HG02763 (cell line): ENCODE measurements around the gene C1orf21.

Experiments
- ATAC-seq: cut with Tn5 transposase; IDR thresholded peaks from one replicate; pipeline ENCODE4 v1.9.1; 2021; ENCODE audit warnings: mild to moderate bottlenecking, moderate library complexity; ENCODE audit not compliant: unreplicated experiment

The C1orf21 gene

GRCh38 chr1:184545601-184546000 lies 158.8 kb downstream of the C1orf21 start:
- ATAC-seq: no peak

DNA sequence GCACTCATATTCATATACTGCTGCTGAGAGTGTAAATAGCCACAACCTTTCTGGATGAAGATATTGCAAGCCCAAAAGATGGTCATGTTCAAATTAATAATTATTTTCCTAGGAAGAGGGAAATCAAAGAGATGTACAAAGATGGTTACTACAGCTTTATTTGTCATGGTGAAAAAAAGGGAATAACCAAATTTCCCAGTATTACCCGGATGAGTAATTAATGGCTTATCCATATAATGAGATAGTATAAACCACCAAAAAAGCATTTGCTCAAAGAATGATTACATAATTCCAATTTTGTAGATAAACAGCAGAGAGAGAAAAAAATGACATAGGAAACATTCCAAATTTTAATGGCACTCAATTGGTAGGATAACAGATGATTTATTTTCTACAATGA lies 165.6 kb downstream of the C1orf21 start:
- ATAC-seq: no peak

DNA sequence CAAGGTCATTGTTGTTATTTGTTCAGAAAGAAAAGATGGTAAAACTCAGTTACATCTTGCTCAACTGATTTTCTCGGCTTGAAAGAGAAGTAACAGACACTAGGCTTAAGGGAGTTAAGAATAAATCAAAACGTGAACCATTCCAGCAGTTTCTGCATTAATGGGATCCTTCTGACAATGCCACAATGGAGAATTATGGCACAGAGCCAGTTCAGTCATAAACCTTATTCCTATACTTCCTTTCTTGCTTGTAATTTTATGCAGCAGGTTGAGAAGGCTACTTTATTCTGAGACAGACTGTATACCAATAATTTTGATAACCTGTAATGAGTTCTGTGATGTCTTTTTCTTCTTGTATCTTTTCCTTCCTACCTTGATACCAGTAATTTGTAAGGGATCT lies 167.0 kb downstream of the C1orf21 start:
- ATAC-seq: no peak

DNA sequence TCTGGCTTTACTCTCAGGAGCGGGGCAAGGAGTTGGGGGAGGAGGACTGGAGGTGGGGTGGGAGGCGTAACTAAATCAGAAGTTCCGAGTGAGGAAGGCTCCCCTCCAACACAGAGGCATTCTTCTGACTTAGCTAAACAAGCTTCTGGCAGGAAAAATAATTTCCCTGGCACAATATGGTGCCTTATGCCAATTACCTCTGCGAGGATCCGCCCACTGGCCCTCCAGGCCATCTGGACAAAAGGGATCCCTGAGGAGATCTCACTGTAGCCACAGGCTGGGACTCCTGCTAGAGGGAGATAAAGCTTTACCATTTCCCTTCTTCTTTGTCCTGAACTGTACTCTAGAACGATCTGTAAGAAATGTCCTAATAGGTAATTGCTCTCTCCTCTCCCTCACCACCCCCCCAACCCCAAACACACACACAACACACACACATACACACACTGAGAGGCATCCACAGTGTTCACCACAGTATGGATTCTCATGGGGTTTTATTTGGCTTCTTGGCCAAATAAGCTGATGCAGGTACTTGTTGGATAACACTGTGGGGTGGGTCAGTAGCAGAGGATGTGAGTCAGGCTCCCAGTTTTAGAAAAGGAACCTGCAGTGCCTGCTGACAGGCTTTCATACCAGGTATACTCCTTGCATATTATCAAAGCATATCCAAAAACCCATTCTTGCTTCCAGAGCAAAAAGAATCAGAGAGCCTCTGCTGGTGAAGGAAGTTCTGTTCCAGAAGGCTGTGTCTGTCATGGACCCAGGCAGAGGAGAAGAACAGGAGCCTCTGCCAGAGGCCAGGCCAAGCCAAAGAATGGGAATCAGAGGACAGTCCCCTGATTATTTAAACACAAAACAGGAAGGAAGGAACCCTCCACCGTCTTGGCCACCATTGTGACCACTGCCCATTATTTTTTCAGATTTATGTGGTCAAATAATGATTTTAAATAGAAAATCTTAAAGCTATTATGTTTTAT lies 169.1 kb downstream of the C1orf21 start:
- no peak for ATAC-seq

DNA sequence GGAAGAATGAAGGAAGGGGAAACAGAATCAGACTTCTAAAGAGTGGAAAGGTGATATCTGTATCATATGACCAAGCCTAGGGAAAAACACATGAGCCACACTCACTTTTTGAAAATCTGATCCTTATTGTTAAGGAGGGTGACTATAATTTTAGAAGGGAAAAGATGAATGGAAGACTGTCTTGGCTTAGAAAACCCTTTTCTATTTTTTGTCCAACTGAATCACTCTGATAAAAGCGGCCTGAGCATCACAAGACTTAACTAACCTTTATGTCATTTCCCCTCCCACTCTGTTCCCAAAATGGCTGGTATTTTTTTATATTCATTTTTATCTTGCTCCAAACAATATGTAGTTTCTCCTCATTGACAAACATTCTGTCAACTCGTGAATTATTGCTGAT lies 169.8 kb downstream of the C1orf21 start:
- ATAC-seq: no peak

GRCh38 chr1:184557423-184558347 lies 170.9 kb downstream of the C1orf21 start:
- ATAC-seq: no peak

GRCh38 chr1:184558691-184559090 lies 171.9 kb downstream of the C1orf21 start:
- ATAC-seq: no peak

DNA sequence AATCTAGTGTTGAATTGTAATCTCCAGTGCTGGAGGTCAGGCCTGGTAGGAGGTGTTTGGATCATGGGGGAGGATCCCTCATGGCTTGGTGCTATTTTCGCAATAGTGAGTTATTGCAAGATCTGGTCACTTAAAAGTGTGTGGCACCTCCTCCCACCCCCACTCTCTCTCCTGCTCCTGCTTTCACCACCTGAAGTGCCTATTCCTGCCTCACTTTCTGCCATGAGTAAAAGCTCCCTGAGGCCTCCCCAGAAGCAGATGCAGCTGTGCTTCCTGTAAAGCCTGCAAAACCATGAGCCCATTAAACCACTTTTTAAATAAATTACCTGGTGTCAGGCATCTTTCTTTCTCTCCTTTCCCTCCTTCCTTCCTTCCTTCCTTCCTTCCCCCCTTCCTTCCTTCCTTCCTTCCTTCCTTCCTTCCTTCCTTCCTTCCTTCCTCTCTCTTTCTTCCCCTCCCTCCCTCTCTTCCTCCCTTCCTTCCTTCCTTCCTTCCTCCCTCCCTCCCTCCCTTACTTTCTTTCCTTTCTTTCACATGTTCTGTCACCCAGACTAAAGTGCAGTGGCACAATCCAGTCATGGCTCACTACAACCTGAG lies 172.4 kb downstream of the C1orf21 start:
- no peak for ATAC-seq

GRCh38 chr1:184562806-184563205 lies 176.0 kb downstream of the C1orf21 start:
- ATAC-seq: no peak

- ATAC-seq: no peak
Observed at GRCh38 chr1:184563308-184563707, 176.5 kb downstream of the C1orf21 start.

GRCh38 chr1:184567009-184567408 lies 180.2 kb downstream of the C1orf21 start:
- ATAC-seq: no peak

- no peak for ATAC-seq
Observed at GRCh38 chr1:184567637-184568036, 180.8 kb downstream of the C1orf21 start.

- ATAC-seq: no peak
Observed at GRCh38 chr1:184568148-184568547, 181.3 kb downstream of the C1orf21 start.

DNA sequence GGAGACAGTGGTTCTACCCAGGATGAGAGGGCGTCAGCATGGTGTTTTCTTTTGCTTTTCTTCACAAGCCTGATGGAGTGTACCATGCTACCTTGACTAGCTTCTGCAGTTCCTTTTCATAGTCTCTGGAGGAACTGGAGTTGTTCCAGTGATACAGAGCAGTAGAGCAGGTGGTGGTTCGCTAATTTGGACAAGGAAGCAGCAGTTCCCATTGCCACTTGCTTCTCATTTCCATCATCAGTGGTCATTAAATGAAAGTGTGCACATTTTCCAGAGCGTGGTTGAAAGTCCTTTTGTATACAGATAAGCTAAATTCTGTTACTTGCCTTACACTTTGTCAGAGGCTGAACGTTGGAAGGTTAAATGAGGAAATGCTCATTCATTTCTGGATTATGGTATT lies 182.3 kb downstream of the C1orf21 start:
- ATAC-seq: no peak

DNA sequence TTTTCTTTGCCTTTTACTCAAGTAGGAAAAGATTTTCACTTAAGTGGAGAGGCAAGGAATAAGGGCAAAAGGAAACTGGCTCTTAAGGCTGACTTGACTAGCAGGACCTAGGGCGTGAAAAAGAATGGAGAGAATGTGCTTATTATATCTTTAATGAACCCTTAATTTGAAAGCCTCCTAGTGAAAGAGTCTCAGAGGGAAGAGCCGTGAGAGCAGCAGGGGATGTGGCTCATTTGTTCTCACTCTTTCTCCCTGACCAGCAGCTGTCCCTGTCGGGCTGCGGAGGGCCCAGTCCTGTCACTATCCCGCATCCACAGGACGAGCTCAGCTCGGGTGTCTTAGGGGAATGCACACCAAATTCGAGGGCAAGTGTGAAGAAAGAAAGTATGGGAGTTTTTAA lies 187.8 kb downstream of the C1orf21 start:
- ATAC-seq: no peak

- no peak for ATAC-seq
Observed at GRCh38 chr1:184576822-184577221, 190.0 kb downstream of the C1orf21 start.

DNA sequence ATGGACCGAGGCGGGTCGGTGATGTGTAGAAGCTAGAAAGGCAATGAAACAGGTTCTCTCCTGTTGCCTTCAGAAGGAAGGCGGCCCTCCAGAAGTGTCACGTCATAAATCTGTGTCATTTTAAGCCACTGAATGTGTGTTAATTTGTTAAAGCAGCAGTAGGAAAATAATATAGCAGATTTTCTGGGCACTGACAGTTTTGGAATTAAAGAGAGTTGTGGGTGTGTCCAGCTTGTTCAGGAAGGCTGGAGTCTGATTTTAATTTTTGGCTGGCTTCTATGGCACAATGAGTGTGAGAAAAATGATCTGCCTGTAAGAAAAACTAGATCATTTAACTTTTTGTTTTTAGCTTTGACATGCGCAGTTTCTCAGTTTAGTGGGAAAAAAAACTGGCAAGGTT lies 190.5 kb downstream of the C1orf21 start:
- ATAC-seq: no peak

DNA sequence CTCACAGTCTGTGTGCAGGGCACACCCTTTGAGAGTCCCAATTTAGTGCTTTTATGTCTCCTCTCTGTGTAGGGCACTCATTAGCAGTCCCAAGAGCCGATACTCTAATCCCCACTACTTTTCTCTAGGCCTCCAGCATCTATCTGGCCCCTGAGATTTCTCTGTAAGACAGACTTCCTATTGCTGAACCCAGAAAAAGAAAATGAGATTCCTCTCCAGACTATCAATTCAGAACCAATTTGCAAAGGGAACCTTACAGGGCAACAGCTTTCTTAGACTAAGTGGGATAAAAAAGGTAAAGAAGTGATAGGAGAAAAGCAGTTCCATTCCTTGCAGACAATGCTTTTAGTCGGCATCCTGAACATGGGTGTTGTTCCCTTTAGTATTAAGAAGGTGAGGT lies 195.6 kb downstream of the C1orf21 start:
- no peak for ATAC-seq

GRCh38 chr1:184583849-184584248 lies 197.0 kb downstream of the C1orf21 start:
- ATAC-seq: no peak

GRCh38 chr1:184588701-184589100 lies 201.9 kb downstream of the C1orf21 start:
- ATAC-seq: no peak

DNA sequence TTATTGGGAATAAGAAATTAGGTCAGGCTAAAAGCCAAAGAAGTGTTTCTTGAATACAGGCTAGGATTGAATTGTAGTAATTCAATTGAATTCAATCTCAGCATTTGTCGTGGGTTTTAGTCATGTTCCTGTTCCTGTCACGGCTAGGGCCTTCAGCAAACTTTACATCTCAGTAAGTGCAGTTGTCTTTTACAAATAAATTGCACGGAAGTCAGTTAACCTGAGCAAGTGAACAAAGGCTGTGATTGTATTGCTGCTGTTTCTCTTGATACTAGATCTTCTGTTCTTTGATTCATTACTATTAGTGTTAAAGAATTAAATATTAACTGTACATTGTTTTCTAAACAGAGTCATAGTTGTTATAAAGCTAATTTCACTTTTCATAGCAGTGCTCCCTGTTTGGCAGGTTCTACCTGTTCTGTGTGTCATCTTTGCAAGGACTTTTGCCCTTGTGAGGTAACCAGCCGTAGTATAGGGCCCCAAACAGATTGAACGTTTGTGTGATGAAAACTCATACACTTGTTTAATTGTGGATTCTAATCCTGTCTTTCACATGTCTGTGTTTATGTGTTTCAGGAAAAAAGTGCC lies 203.4 kb downstream of the C1orf21 start:
- no peak for ATAC-seq
